GM12878 (cell line): Measurements from ENCODE around the gene PRCD. TPM values are rescaled to one million over a fixed set of nuclear protein-coding genes. Genes with fewer than 3 reads are reported as not detected.

Source experiments
- ATAC-seq: fragments of 200-7000 bp; cut with Tn5 transposase; 3 replicates; pipeline ENCODE4 v1.9.1; 2020; ENCODE audit warnings: mild to moderate bottlenecking, moderate library complexity
- BruUV-seq: library from RNA; stranded (reverse); fragments of 400-500 nt; replicated peaks from 2 replicates; lab custom pipeline; 2021; lab: Mats Ljungman, UMichigan
- CTCF ChIA-PET: fragments of 300-600 bp; sonication (Branson Sonifier 250); formaldehyde crosslinking; extraction: SDS; loops from one replicate; lab custom pipeline; 2021; ENCODE audit warnings: inconsistent platforms; lab: Yijun Ruan, JAX
- POLR2A ChIA-PET: fragments of 350-600 bp; formaldehyde crosslinking; extraction: SDS; loops from one replicate; lab custom pipeline; 2021; ENCODE audit warnings: inconsistent platforms; lab: Charles Lee
- RAD21 ChIA-PET: fragments of 300-600 bp; sonication (Branson Sonifier 250); formaldehyde crosslinking; loops from one replicate; lab custom pipeline; 2023; ENCODE audit warnings: antibody characterized with exemption; ENCODE audit not compliant: unreplicated experiment; lab: Charles Lee
- SMC1A ChIA-PET: fragments of 300-600 bp; sonication (Branson Sonifier 250); formaldehyde crosslinking; loops from one replicate; lab custom pipeline; 2023; ENCODE audit not compliant: unreplicated experiment, uncharacterized antibody; lab: Charles Lee
- DNase-seq: peaks from one replicate; pipeline ENCODE4 v3.0.0-alpha.2; 2011; ENCODE audit warnings: low read depth, low spot score
- FAIRE-seq: peaks from 3 replicates; lab custom pipeline; 2011; peaks lifted over from hg19 to GRCh38; lab: Jason Lieb, UNC
- H2AFZ ChIP-seq: 2 replicates; pipeline ENCODE4 v1.6.0; 2011; ENCODE audit warnings: low read depth, low read length, control low read depth; ENCODE audit not compliant: control insufficient read depth
- H3K27ac ChIP-seq: 2 replicates; pipeline ENCODE4 v1.5.1; 2011; ENCODE audit warnings: control low read depth; ENCODE audit not compliant: control insufficient read depth, insufficient read depth
- H3K27me3 ChIP-seq, 2 experiments: replicated peaks in 1 of 2; 2 replicates each; pipeline versions ENCODE4 v1.6.0 to v1.6.1; 2011; ENCODE audit warnings: low read length in 1 of 2; ENCODE audit not compliant: control insufficient read depth in 2 of 2, insufficient read depth in 2 of 2
- H3K36me3 ChIP-seq, 2 experiments: 2 replicates each; pipeline ENCODE4 v1.5.1; 2011; ENCODE audit warnings: low read length in 1 of 2; ENCODE audit not compliant: control insufficient read depth in 2 of 2, insufficient read depth in 2 of 2
- H3K4me1 ChIP-seq: 2 replicates; pipeline ENCODE4 v1.6.1; 2011; ENCODE audit warnings: mild to moderate bottlenecking, low read length, moderate library complexity, mixed read lengths; ENCODE audit not compliant: control insufficient read depth, insufficient read depth
- H3K4me2 ChIP-seq: 2 replicates; pipeline ENCODE4 v1.6.0; 2011; ENCODE audit warnings: control low read depth; ENCODE audit not compliant: control insufficient read depth, insufficient read depth
- H3K4me3 ChIP-seq: fragments of 200-600 bp; sonication (generic); 2 replicates; pipeline ENCODE4 v1.5.1; 2016
- H3K79me2 ChIP-seq: 2 replicates; pipeline ENCODE4 v1.6.0; 2011; ENCODE audit warnings: low read length; ENCODE audit not compliant: control insufficient read depth, insufficient read depth
- H3K9ac ChIP-seq: 2 replicates; pipeline ENCODE4 v1.8.0; 2011; ENCODE audit warnings: low read length, control low read depth, mixed read lengths; ENCODE audit not compliant: control insufficient read depth, insufficient read depth
- H3K9me3 ChIP-seq: replicated peaks from 3 replicates; pipeline ENCODE4 v1.5.1; 2011; ENCODE audit warnings: mild to moderate bottlenecking, low read length; ENCODE audit not compliant: control insufficient read depth, insufficient read depth
- H4K20me1 ChIP-seq: 2 replicates; pipeline ENCODE4 v1.6.0; 2011; ENCODE audit not compliant: control insufficient read depth, insufficient read depth
- CHD4 ChIP-seq: fragments of 200-600 bp; sonication (generic); IDR thresholded peaks from 2 replicates; pipeline ENCODE4 v1.6.1; 2016; ENCODE audit warnings: mild to moderate bottlenecking
- ETV6 ChIP-seq, 2 experiments: fragments of 450-650 bp in 1 of 2; IDR thresholded peaks in 1 of 2; conservative IDR thresholded peaks in 1 of 2; 2 replicates each; pipeline ENCODE4 v1.6.1; 2014; ENCODE audit warnings: antibody characterized with exemption in 1 of 2, borderline replicate concordance in 1 of 2, low read depth in 1 of 2, mild to moderate bottlenecking in 1 of 2, moderate library complexity in 1 of 2
- FOS ChIP-seq: IDR thresholded peaks from 3 replicates; pipeline ENCODE4 v1.6.1; 2011; ENCODE audit warnings: borderline replicate concordance; ENCODE audit not compliant: insufficient read length; ENCODE audit errors: extremely low read depth
- HDGF ChIP-seq: fragments of 450-650 bp; IDR thresholded peaks from 2 replicates; pipeline ENCODE4 v1.6.1; 2016; ENCODE audit warnings: antibody characterized with exemption
- IRF4 ChIP-seq: IDR thresholded peaks from 2 replicates; pipeline ENCODE4 v1.6.1; 2011; ENCODE audit warnings: low read depth, low read length
- MAX ChIP-seq: IDR thresholded peaks from 2 replicates; pipeline ENCODE4 v1.6.1; 2012; ENCODE audit warnings: low read depth, low read length, improper control_type of control experiment
- MXI1 ChIP-seq: fragments of 150-350 bp; IDR thresholded peaks from 2 replicates; pipeline ENCODE4 v1.6.1; 2011; ENCODE audit warnings: low read depth, mild to moderate bottlenecking, inconsistent platforms, low read length, improper control_type of control experiment
- PAX8 ChIP-seq: fragments of 450-650 bp; IDR thresholded peaks from 2 replicates; pipeline ENCODE4 v1.6.1; 2017; ENCODE audit warnings: mild to moderate bottlenecking, moderate library complexity
- POLR2A ChIP-seq: IDR thresholded peaks from 2 replicates; pipeline ENCODE4 v1.6.1; 2011; ENCODE audit warnings: low read depth, mild to moderate bottlenecking, low read length
- POLR2AphosphoS2 ChIP-seq: IDR thresholded peaks from 2 replicates; pipeline ENCODE4 v1.6.1; 2011; ENCODE audit warnings: low read depth, mild to moderate bottlenecking, low read length, improper control_type of control experiment, moderate library complexity
- PRDM15 ChIP-seq: fragments of 450-650 bp; formaldehyde crosslinking; IDR thresholded peaks from 2 replicates; pipeline ENCODE4 v1.4.0; 2020; ENCODE audit warnings: mild to moderate bottlenecking, moderate library complexity
- RUNX3 ChIP-seq: IDR thresholded peaks from 2 replicates; pipeline ENCODE4 v1.6.1; 2012; ENCODE audit warnings: low read length, inconsistent platforms
- SMARCA5 ChIP-seq: fragments of 450-650 bp; IDR thresholded peaks from 2 replicates; pipeline ENCODE4 v1.6.1; 2017; ENCODE audit warnings: mild to moderate bottlenecking
- TBL1XR1 ChIP-seq: IDR thresholded peaks from 2 replicates; pipeline ENCODE4 v1.6.1; 2012; ENCODE audit warnings: low read depth, low read length, improper control_type of control experiment
- TCF12 ChIP-seq: IDR thresholded peaks from 2 replicates; pipeline ENCODE4 v1.6.1; 2011; ENCODE audit warnings: low read depth, mild to moderate bottlenecking, low read length
- ZSCAN29 ChIP-seq: fragments of 450-650 bp; IDR thresholded peaks from 2 replicates; pipeline ENCODE4 v1.6.1; 2017; ENCODE audit warnings: mild to moderate bottlenecking, moderate library complexity
- WGBS: methylation state at CpG from one replicate; pipeline ENCODE4 v1.1.6; 2016; ENCODE audit warnings: low lambda C conversion rate; ENCODE audit not compliant: insufficient replicate concordance, insufficient coverage; ENCODE audit errors: missing lambda C conversion rate; 5-methylcytosine and 5-hydroxymethylcytosine counted together
- in situ Hi-C: fragments of 300-500 bp; cut with MboI; formaldehyde crosslinking; loops from 9 replicates; pipeline ENCODE4 v1.14.3; 2018; ENCODE audit warnings: mixed read lengths
- intact Hi-C: fragments of 100-400 bp; cut with micrococcal nuclease; formaldehyde crosslinking; loops from one replicate; pipeline ENCODE4 v1.14.2; 2022; ENCODE audit not compliant: unreplicated experiment
- polyA plus RNA-seq, 11 experiments: library from polyadenylated mRNA; depleted of rRNA in 4 of 11; unstranded in 6 of 11; stranded (reverse) in 5 of 11; fragments of >200 nt; fragmentation: Nextera tagmentation in 4 of 11; fragmentation: Illumina TruSeq in 1 of 11; extraction: Ambion mirVana in 4 of 11; extraction: Trizol in 1 of 11; gene quantifications; 1 replicate in 1 of 11; 2 replicates in 10 of 11; pipeline versions ENCODE4 v1.2.1 to v1.2.3, GENCODE V29; 2011 to 2016; ENCODE audit warnings: inconsistent platforms in 2 of 11, missing spikeins in 2 of 11, low read depth in 1 of 11
- total RNA-seq, 4 experiments: library from RNA; depleted of rRNA in 3 of 4; stranded (reverse); fragments of >200 nt in 3 of 4; fragmentation: Illumina TruSeq in 1 of 4; extraction: Trizol in 1 of 4; gene quantifications; 2 replicates each; pipeline versions ENCODE4 v1.2.1 to v1.2.3, GENCODE V29; 2013 to 2021
- TF ChIP-seq, protein P1 (sequence below): IDR thresholded peaks from 2 replicates; pipeline ENCODE4 v1.6.1; 2011; ENCODE audit warnings: borderline replicate concordance, low read depth, mild to moderate bottlenecking, moderate library complexity, low read length; ENCODE audit not compliant: insufficient read depth, poor library complexity, severe bottlenecking

PRCD gene
- total and polyA plus RNA-seq, 10 of the 15 experiments (the other 5 are each of a cell fraction or from before 2014, with no cell fraction given) = 0.18 to 0.95 (median 0.34) TPM; not detected in 4

- TF ChIP-seq, protein P1, sequence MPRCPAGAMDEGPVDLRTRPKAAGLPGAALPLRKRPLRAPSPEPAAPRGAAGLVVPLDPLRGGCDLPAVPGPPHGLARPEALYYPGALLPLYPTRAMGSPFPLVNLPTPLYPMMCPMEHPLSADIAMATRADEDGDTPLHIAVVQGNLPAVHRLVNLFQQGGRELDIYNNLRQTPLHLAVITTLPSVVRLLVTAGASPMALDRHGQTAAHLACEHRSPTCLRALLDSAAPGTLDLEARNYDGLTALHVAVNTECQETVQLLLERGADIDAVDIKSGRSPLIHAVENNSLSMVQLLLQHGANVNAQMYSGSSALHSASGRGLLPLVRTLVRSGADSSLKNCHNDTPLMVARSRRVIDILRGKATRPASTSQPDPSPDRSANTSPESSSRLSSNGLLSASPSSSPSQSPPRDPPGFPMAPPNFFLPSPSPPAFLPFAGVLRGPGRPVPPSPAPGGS = no peak
- TF ChIP-seq, all 136 proteins: peak for 31
These were observed 46.8 kb upstream of the PRCD start (continued) for GRCh38 chr17:76492989-76493501.

DNA sequence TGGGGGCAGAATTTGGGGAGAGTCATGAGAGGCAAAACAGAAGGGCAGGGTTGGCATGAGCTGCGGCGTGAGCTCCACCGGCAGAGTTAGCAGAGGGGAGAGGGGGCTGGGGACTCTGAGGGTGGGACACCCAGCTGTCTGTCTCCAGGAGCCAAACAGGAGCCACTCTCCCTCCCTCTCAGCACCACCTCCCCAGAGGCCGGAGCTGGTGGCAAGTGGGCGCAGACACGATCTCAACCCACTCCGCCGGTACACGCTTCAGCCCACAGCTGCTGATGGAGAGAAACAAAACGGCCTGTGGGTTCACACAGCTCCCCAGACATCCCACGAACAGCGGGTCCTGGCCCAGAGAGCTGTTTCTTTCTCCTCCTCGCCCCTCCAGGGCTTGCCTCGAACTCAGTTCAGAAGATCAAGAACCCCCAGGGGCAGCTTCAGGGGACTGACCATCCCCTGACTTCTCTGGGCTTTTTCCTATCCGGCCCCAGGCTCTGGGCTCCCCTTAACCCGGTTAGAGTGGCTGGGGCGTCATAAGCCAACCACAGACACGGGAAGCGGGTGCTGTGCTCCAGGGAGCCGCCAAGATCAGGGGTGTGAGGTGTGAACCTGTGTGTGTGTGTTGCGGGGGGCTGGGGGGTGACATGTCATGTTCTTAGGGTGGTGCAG is 46.2 kb upstream of the PRCD start:
- peaks cover 73% of the 10 kb centered on the region for H3K4me1 ChIP-seq
- H3K9me3 ChIP-seq = no peaks in the 10 kb centered on the region
- intact Hi-C loops (loop anchor here (1.0 kb wide), 1 partner anchor 12 kb away; no protein-coding TSS in a partner anchor), in situ Hi-C loops (no loop called here)
- POLR2A ChIA-PET = interaction anchor here (0.5 to 4.1 kb wide), 9 partner anchors 8 to 828 kb away, joined by 3 to 49 read pairs (median 3); partner anchors contain the start of genes RHBDF2 and WBP2
- H2AFZ ChIP-seq = no peak overlapping the region
- H3K27ac ChIP-seq = peak overlapping the region; percentile 80
- WGBS = 4% methylated on average over 21 of the region's 21 CpGs
- RAD21 ChIA-PET = interaction anchor here (0.9 to 6.4 kb wide), 13 partner anchors 8 to 316 kb away, joined by 3 to 50 read pairs (median 3); partner anchors contain the start of gene RHBDF2
- no peaks in the 10 kb centered on the region for H4K20me1 ChIP-seq
- no peaks in the 10 kb centered on the region for H3K27me3 ChIP-seq
- peaks cover 55% of the 10 kb centered on the region for H3K79me2 ChIP-seq
- H3K9ac ChIP-seq = peak overlapping the region; percentile 40
- ATAC-seq = peak; percentile 8
- peak overlapping the region; percentile 47; the same call in 1 of the 2 replicates for H3K4me3 ChIP-seq
- H3K4me2 ChIP-seq = peak overlapping the region; percentile 83
- CTCF ChIA-PET = interaction anchor here (0.7 to 3.5 kb wide), 11 partner anchors 10 to 85 kb away, joined by 3 to 35 read pairs (median 4); partner anchors contain the start of gene AANAT
- SMC1A ChIA-PET = interaction anchor here (1.1 to 4.6 kb wide), 6 partner anchors 9 to 35 kb away, joined by 4 to 49 read pairs (median 8); partner anchors contain the start of gene AANAT
- no peaks in the 10 kb centered on the region; a peak in 3 of 4 replicates for H3K36me3 ChIP-seq
- DNase-seq = no peak
- no peak for FAIRE-seq
- BruUV-seq = no TSS peak
- TF ChIP-seq RUNX3 (peak; percentile 23; the same call in 1 of the 2 replicates), POLR2AphosphoS2 (no peak), HDGF (peak; percentile 76), PRDM15 (CRISPR knock-in tag) (no peak), SMARCA5 (no peak), ETV6 (conservative IDR thresholded peaks at IDR 0.05 in 1 of 2, IDR thresholded peaks at IDR 0.05 in 1 of 2; ENCODE audit: borderline replicate concordance in 1 of 2, low read depth in 1 of 2) (no peak), CHD4 (no peak), MAX (no peak), ZSCAN29 (no peak), MXI1 (no peak), IRF4 (no peak), PAX8 (no peak), TBL1XR1 (no peak), POLR2A (peak; percentile 24), FOS (no peak), TCF12 (no peak)
